ENCODE results near the gene CDC45. TPM values are rescaled to one million over a fixed set of nuclear protein-coding genes. Genes with fewer than 3 reads are reported as not detected.
"Not testable (repeated sequence)": the region's sequence is repeated elsewhere in the genome, so short reads cannot be mapped to it uniquely, and the experiment has no call there.

The CDC45 gene
- total RNA-seq, 4 donors from 2014 or later: 0.95 to 1.4 (median 1.2) TPM; not detected in 1

- ATAC-seq (ENCODE audit: low FRiP score) (no peak), DNase-seq (ENCODE audit: low spot score) (no peak)
- TF ChIP-seq, protein P1, sequence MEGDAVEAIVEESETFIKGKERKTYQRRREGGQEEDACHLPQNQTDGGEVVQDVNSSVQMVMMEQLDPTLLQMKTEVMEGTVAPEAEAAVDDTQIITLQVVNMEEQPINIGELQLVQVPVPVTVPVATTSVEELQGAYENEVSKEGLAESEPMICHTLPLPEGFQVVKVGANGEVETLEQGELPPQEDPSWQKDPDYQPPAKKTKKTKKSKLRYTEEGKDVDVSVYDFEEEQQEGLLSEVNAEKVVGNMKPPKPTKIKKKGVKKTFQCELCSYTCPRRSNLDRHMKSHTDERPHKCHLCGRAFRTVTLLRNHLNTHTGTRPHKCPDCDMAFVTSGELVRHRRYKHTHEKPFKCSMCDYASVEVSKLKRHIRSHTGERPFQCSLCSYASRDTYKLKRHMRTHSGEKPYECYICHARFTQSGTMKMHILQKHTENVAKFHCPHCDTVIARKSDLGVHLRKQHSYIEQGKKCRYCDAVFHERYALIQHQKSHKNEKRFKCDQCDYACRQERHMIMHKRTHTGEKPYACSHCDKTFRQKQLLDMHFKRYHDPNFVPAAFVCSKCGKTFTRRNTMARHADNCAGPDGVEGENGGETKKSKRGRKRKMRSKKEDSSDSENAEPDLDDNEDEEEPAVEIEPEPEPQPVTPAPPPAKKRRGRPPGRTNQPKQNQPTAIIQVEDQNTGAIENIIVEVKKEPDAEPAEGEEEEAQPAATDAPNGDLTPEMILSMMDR (IDR thresholded peaks at IDR 0.05): no peak
Observed at GRCh38 chr22:19434401-19434800, 45.3 kb upstream of the CDC45 start.

DNA sequence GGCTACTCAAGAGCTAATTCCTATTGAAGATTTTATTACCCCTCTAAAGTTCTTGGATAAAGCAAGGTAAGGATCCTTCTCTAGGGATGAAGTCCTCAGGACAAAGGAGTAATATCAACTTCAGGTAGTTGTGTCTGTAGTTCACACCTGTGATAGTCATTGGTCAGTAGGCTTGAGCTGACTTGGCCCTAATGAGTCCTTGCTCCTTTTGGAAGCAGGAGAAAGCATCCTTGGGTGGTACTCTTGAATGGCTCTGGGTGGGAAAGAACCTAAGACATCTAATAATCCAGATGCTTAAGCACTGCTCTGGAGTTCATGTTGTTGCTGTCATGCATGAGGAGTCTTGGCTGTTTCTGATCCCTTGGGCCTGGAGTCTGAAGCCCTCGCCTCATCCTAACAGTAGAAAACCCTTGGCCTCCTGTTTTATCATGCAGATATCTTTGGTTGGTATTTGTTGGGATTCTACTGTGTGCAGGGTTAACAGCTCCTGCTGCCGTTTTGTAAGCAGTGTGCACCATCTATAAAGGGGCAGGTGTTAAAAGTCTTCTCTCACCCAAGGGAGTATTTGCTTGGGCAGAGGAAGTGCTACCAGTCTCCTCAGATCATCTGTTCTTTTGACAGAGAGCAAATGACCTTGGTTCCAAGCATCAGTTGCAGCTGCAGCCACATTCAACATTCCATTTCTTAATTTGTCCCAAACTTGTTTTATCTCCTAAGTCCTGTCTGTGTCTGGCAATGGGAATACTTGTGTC is 44.7 kb upstream of the CDC45 start:
- DNase-seq (ENCODE audit: low spot score): no peak
- TF ChIP-seq, protein P1 (IDR thresholded peaks at IDR 0.05): no peak
- no peak for ATAC-seq (ENCODE audit: low FRiP score)

DNA sequence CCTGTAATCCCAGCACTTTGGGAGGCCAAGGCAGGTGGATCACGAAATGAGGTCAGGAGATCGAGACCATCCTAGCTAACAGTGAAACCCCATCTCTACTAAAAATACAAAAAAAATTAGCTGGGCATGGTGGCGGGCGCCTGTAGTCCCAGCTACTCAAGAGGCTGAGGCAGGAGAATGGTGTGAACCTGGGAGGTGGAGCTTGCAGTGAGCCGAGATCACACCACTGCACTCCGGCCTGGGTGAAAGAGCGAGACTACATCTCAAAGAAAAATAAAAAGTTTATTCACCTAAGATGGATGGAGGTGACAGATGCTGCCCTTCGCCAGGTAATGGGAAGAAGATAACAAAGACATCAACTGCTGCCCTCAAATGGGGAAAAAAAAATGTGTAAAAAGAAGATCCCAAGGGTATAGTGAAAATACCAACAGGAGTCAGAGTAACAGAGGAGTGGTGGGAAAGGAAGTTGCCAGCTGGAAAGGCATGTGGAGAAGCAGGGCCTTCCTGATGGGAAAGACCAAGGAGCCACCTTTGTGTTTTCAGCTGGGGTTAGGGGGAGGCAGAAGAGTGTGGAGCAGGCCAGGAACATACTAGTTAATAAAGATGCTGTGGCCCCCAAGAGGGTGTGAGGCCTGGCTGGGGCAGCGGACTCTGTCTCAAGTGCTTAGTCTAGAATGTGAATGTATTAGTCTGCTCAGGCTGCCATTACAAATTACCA is 43.1 kb upstream of the CDC45 start:
- not testable (repeated sequence) for DNase-seq (ENCODE audit: low spot score)

GRCh38 chr22:19438298-19438697 is 41.4 kb upstream of the CDC45 start:
- TF ChIP-seq, protein P1 (IDR thresholded peaks at IDR 0.05): no peak
- ATAC-seq (ENCODE audit: low FRiP score) (no peak), DNase-seq (ENCODE audit: low spot score) (no peak)

More for the DNA sequence above, 43.1 kb upstream of the CDC45 start:
- not testable (repeated sequence) for ATAC-seq (ENCODE audit: low FRiP score)

DNA sequence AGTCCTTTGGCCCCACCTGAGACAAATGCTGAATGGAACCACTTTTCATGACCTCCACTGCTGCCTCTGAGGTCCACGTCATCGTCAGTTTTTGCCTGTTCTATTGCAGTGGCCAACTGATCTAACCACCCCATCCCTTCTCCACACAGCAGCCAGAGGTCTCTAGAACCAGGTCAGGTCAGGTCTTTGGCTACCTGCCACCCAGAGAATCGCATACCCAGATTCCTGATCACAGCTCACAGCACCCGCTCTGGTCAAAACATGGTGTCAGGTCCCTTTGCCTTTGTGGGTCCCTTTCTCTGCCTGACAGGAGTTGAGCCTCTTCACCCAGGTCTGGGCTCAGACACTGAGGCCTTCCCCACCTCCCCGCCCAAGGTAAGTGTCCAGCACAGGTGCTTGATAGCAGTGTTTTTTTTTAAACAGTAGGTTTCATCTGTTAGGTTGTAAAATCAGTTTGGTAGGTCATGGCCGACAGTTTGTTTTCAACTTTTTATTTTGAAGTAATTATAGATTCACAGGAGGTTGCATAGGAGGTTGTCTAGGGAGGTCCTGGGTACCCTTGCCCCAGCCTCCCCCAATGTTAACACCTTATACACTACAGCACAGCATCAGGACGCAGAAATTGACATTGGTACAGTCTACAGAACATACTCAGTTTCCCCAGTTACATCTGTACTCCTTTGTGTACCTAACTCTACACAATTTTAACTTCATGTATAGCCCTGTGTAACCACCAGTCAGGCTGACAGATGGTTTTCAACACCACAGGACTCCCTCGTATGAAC is 39.1 kb upstream of the CDC45 start:
- no peak for ATAC-seq (ENCODE audit: low FRiP score)

GRCh38 chr22:19442166-19442565 is 37.6 kb upstream of the CDC45 start:
- TF ChIP-seq, protein P1 (IDR thresholded peaks at IDR 0.05): no peak
- DNase-seq (ENCODE audit: low spot score) (no peak), ATAC-seq (ENCODE audit: low FRiP score) (no peak)

More for the DNA sequence above, 39.1 kb upstream of the CDC45 start:
- TF ChIP-seq, protein P1 (IDR thresholded peaks at IDR 0.05): no peak
- DNase-seq (ENCODE audit: low spot score): no peak

- no peak for ATAC-seq (ENCODE audit: low FRiP score)
- DNase-seq (ENCODE audit: low spot score): no peak
- TF ChIP-seq, protein P1 (IDR thresholded peaks at IDR 0.05): no peak
Observed at GRCh38 chr22:19443544-19444211, 36.0 kb upstream of the CDC45 start.

DNA sequence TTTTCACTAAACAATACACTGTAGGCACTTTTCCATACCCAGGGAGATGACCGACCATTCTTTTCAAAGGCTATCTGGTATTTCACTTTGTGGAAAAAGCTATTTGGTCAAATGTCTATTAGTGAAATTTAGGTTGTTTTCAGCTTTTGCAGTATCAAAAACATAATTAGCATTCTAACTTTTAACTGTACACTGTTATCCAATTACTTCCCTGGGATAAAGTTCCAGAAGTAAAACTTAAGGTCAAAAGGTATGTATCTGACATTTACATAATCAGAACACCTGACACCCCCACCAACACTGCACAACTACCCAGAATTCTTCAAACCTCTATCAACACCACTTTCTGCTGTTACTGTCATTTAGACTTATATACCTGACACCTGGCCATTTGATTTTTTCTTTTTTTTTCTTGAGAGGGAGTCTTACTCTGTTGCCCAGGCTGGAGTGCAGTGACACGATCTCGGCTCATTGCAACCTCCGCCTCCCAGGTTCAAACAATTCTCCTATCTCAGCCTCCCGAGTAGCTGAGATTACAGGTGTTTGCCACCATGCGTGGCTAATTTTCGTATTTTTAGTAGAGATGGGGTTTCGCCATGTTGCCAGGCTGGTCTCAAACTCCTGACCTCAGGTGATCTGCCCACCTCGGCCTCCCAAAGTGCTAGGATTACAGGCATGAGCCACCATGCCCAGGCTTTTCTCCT is 34.3 kb upstream of the CDC45 start:
- not testable (repeated sequence) for ATAC-seq (ENCODE audit: low FRiP score); DNase-seq (ENCODE audit: low spot score)

All from omental fat pad (tissue), 4 donors.